Measurements from ENCODE around the gene PPP1R26. TPM values are rescaled to one million over a fixed set of nuclear protein-coding genes. Genes with fewer than 3 reads are reported as not detected.

Gene PPP1R26
- total RNA-seq, 1 donor from 2014 or later: 7.9 TPM

- no peak for DNase-seq (ENCODE audit: extremely low spot score in 2 of 2)
- TF ChIP-seq POLR2AphosphoS5 (IDR thresholded peaks at IDR 0.05; ENCODE audit: insufficient read depth in 1 of 2, low read depth in 1 of 2) (no peak), CTCF (IDR thresholded peaks at IDR 0.05) (no peak), POLR2A (IDR thresholded peaks at IDR 0.05) (no peak)
- peaks cover 0 to 21% of the 10 kb centered on the region in 2 donors for H3K36me3 ChIP-seq
- no peaks in the 10 kb centered on the region for H3K9me3 ChIP-seq
- intact Hi-C loops (cut with DNase I): no loop called here
- H3K4me3 ChIP-seq: no peak overlapping the region
- H3K27me3 ChIP-seq: no peaks in the 10 kb centered on the region
- no peak overlapping the region for H3K27ac ChIP-seq
- H3K4me1 ChIP-seq: no peaks in the 10 kb centered on the region
Measured at GRCh38 chr9:135489188-135489906, 9.8 kb downstream of the PPP1R26 start.

- no peaks in the 10 kb centered on the region for H3K4me1 ChIP-seq
- H3K4me3 ChIP-seq: no peak overlapping the region
- no peak for DNase-seq (ENCODE audit: extremely low spot score in 2 of 2)
- intact Hi-C loops (cut with DNase I): no loop called here
- no peaks in the 10 kb centered on the region for H3K27me3 ChIP-seq
- H3K36me3 ChIP-seq: peaks cover 0 to 11% of the 10 kb centered on the region in 2 donors
- no peaks in the 10 kb centered on the region for H3K9me3 ChIP-seq
- no peak for TF ChIP-seq POLR2A (IDR thresholded peaks at IDR 0.05)
- H3K27ac ChIP-seq: no peak overlapping the region
Measured at GRCh38 chr9:135490166-135490870, 10.7 kb downstream of the PPP1R26 start.

- intact Hi-C loops (cut with DNase I): no loop called here
- no peak for TF ChIP-seq CTCF (IDR thresholded peaks at IDR 0.05)
- TF ChIP-seq POLR2AphosphoS5 (IDR thresholded peaks at IDR 0.05; ENCODE audit: insufficient read depth in 1 of 2, low read depth in 1 of 2): no peak
- TF ChIP-seq POLR2A (IDR thresholded peaks at IDR 0.05): no peak
- H3K27ac ChIP-seq: no peak overlapping the region
- H3K4me3 ChIP-seq: no peak overlapping the region
- no peaks in the 10 kb centered on the region for H3K27me3 ChIP-seq
- H3K4me1 ChIP-seq: no peaks in the 10 kb centered on the region
- no peak for DNase-seq (ENCODE audit: extremely low spot score in 2 of 2)
- H3K9me3 ChIP-seq: no peaks in the 10 kb centered on the region
- H3K36me3 ChIP-seq: peaks cover 0 to 4% of the 10 kb centered on the region in 2 donors
Measured at GRCh38 chr9:135490980-135491464, 11.4 kb downstream of the PPP1R26 start.

- H3K9me3 ChIP-seq: no peaks in the 10 kb centered on the region
- TF ChIP-seq POLR2A (IDR thresholded peaks at IDR 0.05): no peak
- no peak for TF ChIP-seq POLR2AphosphoS5 (IDR thresholded peaks at IDR 0.05; ENCODE audit: insufficient read depth in 1 of 2, low read depth in 1 of 2)
- no peak for TF ChIP-seq CTCF (IDR thresholded peaks at IDR 0.05)
- H3K36me3 ChIP-seq: no peaks in the 10 kb centered on the region
- no peak for DNase-seq (ENCODE audit: extremely low spot score in 2 of 2)
- no peak overlapping the region for H3K4me3 ChIP-seq
- H3K27me3 ChIP-seq: no peaks in the 10 kb centered on the region
- intact Hi-C loops (cut with DNase I): no loop called here
- no peak overlapping the region for H3K27ac ChIP-seq
- no peaks in the 10 kb centered on the region for H3K4me1 ChIP-seq
Measured at GRCh38 chr9:135491764-135492163, 12.2 kb downstream of the PPP1R26 start.

- intact Hi-C loops (cut with DNase I): no loop called here
- no peak for TF ChIP-seq CTCF (IDR thresholded peaks at IDR 0.05)
- TF ChIP-seq POLR2AphosphoS5 (IDR thresholded peaks at IDR 0.05; ENCODE audit: insufficient read depth in 1 of 2, low read depth in 1 of 2): no peak
- TF ChIP-seq POLR2A (IDR thresholded peaks at IDR 0.05): no peak
- Histone ChIP-seq H3K27ac (no peak overlapping the region), H3K27me3 (no peaks in the 10 kb centered on the region), H3K36me3 (no peaks in the 10 kb centered on the region), H3K9me3 (no peaks in the 10 kb centered on the region), H3K4me1 (no peaks in the 10 kb centered on the region), H3K4me3 (no peak overlapping the region)
- DNase-seq (ENCODE audit: extremely low spot score in 2 of 2): no peak
Measured at GRCh38 chr9:135492886-135493669, 13.5 kb downstream of the PPP1R26 start.
